GM23338 (cell line): Measurements from ENCODE around the gene WNT7A. TPM values are rescaled to one million over a fixed set of nuclear protein-coding genes. Genes with fewer than 3 reads are reported as not detected.
A peak's percentile ranks its signal among the peaks of the same experiment; 100 is the strongest.

Source experiments
- ATAC-seq: fragments of 200-7000 bp; cut with Tn5 transposase; 3 replicates; pipeline ENCODE4 v1.9.1; 2020
- DNase-seq: peaks from one replicate; pipeline ENCODE4 v3.0.0-alpha.2; 2015; ENCODE audit warnings: low spot score
- H2AFZ ChIP-seq: fragments of 200-600 bp; sonication (generic); 2 replicates; pipeline ENCODE4 v1.8.0; 2016; ENCODE audit warnings: antibody characterized with exemption, mild to moderate bottlenecking, moderate library complexity
- H3F3A ChIP-seq: fragments of 200-600 bp; sonication (generic); replicated peaks from 2 replicates; pipeline ENCODE4 v1.8.0; 2017; ENCODE audit warnings: antibody characterized with exemption, mixed run types, low read depth
- H3K27ac ChIP-seq: fragments of 200-600 bp; sonication (generic); 2 replicates; pipeline ENCODE4 v1.6.1; 2016; ENCODE audit warnings: low read depth
- H3K27me3 ChIP-seq: fragments of 200-600 bp; sonication (generic); 2 replicates; pipeline ENCODE4 v1.8.0; 2016; ENCODE audit warnings: mild to moderate bottlenecking, mixed run types, moderate library complexity; ENCODE audit not compliant: insufficient read depth
- H3K36me3 ChIP-seq: fragments of 200-600 bp; sonication (generic); 2 replicates; pipeline ENCODE4 v1.8.0; 2016; ENCODE audit warnings: mild to moderate bottlenecking; ENCODE audit not compliant: insufficient read depth
- H3K4me1 ChIP-seq: fragments of 200-600 bp; sonication (generic); 2 replicates; pipeline ENCODE4 v1.8.0; 2016; ENCODE audit warnings: mild to moderate bottlenecking, moderate library complexity; ENCODE audit not compliant: insufficient read depth
- H3K4me2 ChIP-seq: fragments of 200-600 bp; sonication (generic); 2 replicates; pipeline ENCODE4 v1.7.1; 2017; ENCODE audit warnings: mixed run types
- H3K4me3 ChIP-seq: fragments of 200-600 bp; sonication (generic); 2 replicates; pipeline ENCODE4 v1.6.1; 2016; ENCODE audit warnings: mixed run types
- H3K79me2 ChIP-seq: fragments of 200-600 bp; sonication (generic); replicated peaks from 2 replicates; pipeline ENCODE4 v1.8.0; 2017; ENCODE audit warnings: mild to moderate bottlenecking; ENCODE audit not compliant: insufficient read depth
- H3K9me2 ChIP-seq: fragments of 200-600 bp; sonication (generic); 2 replicates; pipeline ENCODE4 v1.8.0; 2017; ENCODE audit not compliant: insufficient read depth
- H4K20me1 ChIP-seq: fragments of 200-600 bp; sonication (generic); replicated peaks from 2 replicates; pipeline ENCODE4 v1.8.0; 2017; ENCODE audit warnings: mild to moderate bottlenecking; ENCODE audit not compliant: insufficient read depth
- H3K27ac Mint-ChIP-seq: 2 replicates; pipeline ENCODE4 v1.8.0; 2020; ENCODE audit warnings: inconsistent platforms, mild to moderate bottlenecking, moderate library complexity, mixed read lengths
- H3K27me3 Mint-ChIP-seq: 3 replicates; pipeline ENCODE4 v1.8.0; 2022; ENCODE audit warnings: low read depth, mild to moderate bottlenecking, moderate library complexity, mixed read lengths, inconsistent platforms; ENCODE audit not compliant: insufficient read depth, poor library complexity
- H3K36me3 Mint-ChIP-seq: 3 replicates; pipeline ENCODE4 v1.8.0; 2021; ENCODE audit warnings: low read depth, mild to moderate bottlenecking, inconsistent platforms, moderate library complexity, mixed read lengths
- H3K4me1 Mint-ChIP-seq: 3 replicates; pipeline ENCODE4 v1.8.0; 2020; ENCODE audit warnings: mild to moderate bottlenecking, inconsistent platforms, mixed read lengths
- H3K4me3 Mint-ChIP-seq: 3 replicates; pipeline ENCODE4 v1.8.0; 2021; ENCODE audit warnings: moderate library complexity, mild to moderate bottlenecking, inconsistent platforms, mixed read lengths
- H3K9me3 Mint-ChIP-seq: 3 replicates; pipeline ENCODE4 v1.8.0; 2020; ENCODE audit warnings: moderate library complexity, mild to moderate bottlenecking, inconsistent platforms, mixed read lengths
- CTCF ChIP-seq, 2 experiments: fragments of 200-600 bp in 1 of 2; sonication (generic) in 1 of 2; conservative IDR thresholded peaks; 2 replicates each; pipeline versions ENCODE4 v1.5.1 to v1.6.1; 2016 to 2017; ENCODE audit warnings: antibody characterized with exemption in 2 of 2, low read depth in 2 of 2, mild to moderate bottlenecking in 2 of 2, moderate library complexity in 1 of 2
- ETS1 ChIP-seq: IDR thresholded peaks from 2 replicates; pipeline ENCODE4 v1.6.1; 2016; ENCODE audit warnings: antibody characterized with exemption
- EZH2 ChIP-seq: fragments of 200-600 bp; sonication (generic); IDR thresholded peaks from one replicate; pipeline ENCODE4 v1.8.0; 2017; ENCODE audit warnings: antibody characterized with exemption, mild to moderate bottlenecking, low read depth; ENCODE audit not compliant: unreplicated experiment
- NANOG ChIP-seq: IDR thresholded peaks from 2 replicates; pipeline ENCODE4 v1.6.1; 2016; ENCODE audit warnings: antibody characterized with exemption, borderline replicate concordance
- REST ChIP-seq: IDR thresholded peaks from one replicate; pipeline ENCODE4 v1.6.1; 2018; ENCODE audit warnings: antibody characterized with exemption; ENCODE audit not compliant: unreplicated experiment
- STAT1 ChIP-seq: IDR thresholded peaks from one replicate; pipeline ENCODE4 v1.6.1; 2016; ENCODE audit warnings: antibody characterized with exemption; ENCODE audit not compliant: unreplicated experiment
- ZNF462 ChIP-seq: fragments of 250-450 bp; sonication (Bioruptor Pico); IDR thresholded peaks from 2 replicates; pipeline ENCODE4 v1.5.0; 2020; ENCODE audit warnings: mild to moderate bottlenecking, moderate library complexity
- polyA plus RNA-seq: library from polyadenylated mRNA; unstranded; fragments of >200 nt; fragmentation: Nextera tagmentation; extraction: Ambion mirVana; gene quantifications from 2 replicates; pipeline ENCODE4 v1.2.1, GENCODE V29; 2016
- total RNA-seq: library from RNA; depleted of rRNA; stranded (reverse); fragments of >200 nt; shearing (Covaris generic); gene quantifications from 2 replicates; pipeline ENCODE4 v1.2.3, GENCODE V29; 2014

WNT7A gene
- total and polyA plus RNA-seq, 2 experiments from 2014 or later, result not detected

- Mint-ChIP-seq H3K9me3 (no peaks in the 10 kb centered on the region), H3K4me3 (no peak overlapping the region), H3K27ac (no peak overlapping the region), H3K36me3 (no peaks in the 10 kb centered on the region), H3K4me1 (peaks cover 23% of the 10 kb centered on the region), H3K27me3 (peaks cover 9% of the 10 kb centered on the region)
- ATAC-seq (peak; percentile 18), DNase-seq (no peak)
- H3K27ac ChIP-seq, result no peak overlapping the region
- no peaks in the 10 kb centered on the region for H4K20me1 ChIP-seq
- H3F3A ChIP-seq, result no peaks in the 10 kb centered on the region
- H3K9me2 ChIP-seq, result no peaks in the 10 kb centered on the region
- H3K4me1 ChIP-seq, result peaks cover 9% of the 10 kb centered on the region
- H3K36me3 ChIP-seq, result no peaks in the 10 kb centered on the region
- no peak overlapping the region for H3K4me3 ChIP-seq
- H3K4me2 ChIP-seq, result no peak overlapping the region
- peak overlapping the region; percentile 56 for H2AFZ ChIP-seq
- no peaks in the 10 kb centered on the region for H3K27me3 ChIP-seq
- TF ChIP-seq ETS1 (no peak), NANOG (no peak), ZNF462 (no peak), EZH2 (no peak), REST (no peak), CTCF (conservative IDR thresholded peaks at IDR 0.05; ENCODE audit: low read depth in 2 of 2) (no peak), STAT1 (no peak)
- no peaks in the 10 kb centered on the region for H3K79me2 ChIP-seq
Measured at GRCh38 chr3:13785853-13786436, 93.9 kb downstream of the WNT7A start.
